BE2C (cell line): ENCODE measurements around the gene HHAT.

Experiments used
- DNase-seq: peaks from one replicate; pipeline ENCODE4 v3.0.0-alpha.2; 2020
- H3K27me3 ChIP-seq: fragments of 250-450 bp; sonication (Bioruptor Pico); 2 replicates; pipeline ENCODE4 v1.5.1; 2020; ENCODE audit warnings: mild to moderate bottlenecking
- H3K36me3 ChIP-seq: fragments of 250-450 bp; sonication (Bioruptor Pico); 2 replicates; pipeline ENCODE4 v1.5.1; 2020; ENCODE audit warnings: mild to moderate bottlenecking
- H3K4me1 ChIP-seq: fragments of 250-450 bp; sonication (Bioruptor Pico); 2 replicates; pipeline ENCODE4 v1.5.1; 2020
- H3K4me3 ChIP-seq: 2 replicates; pipeline ENCODE4 v1.5.1; 2011; ENCODE audit warnings: low read depth, low read length
- H3K9me3 ChIP-seq: fragments of 250-450 bp; sonication (Bioruptor Pico); 2 replicates; pipeline ENCODE4 v1.5.1; 2020
- TF ChIP-seq, protein P1 (sequence below): IDR thresholded peaks from 2 replicates; pipeline ENCODE4 v1.5.1; 2012; ENCODE audit warnings: mild to moderate bottlenecking, low read depth, low read length

HHAT gene

DNA sequence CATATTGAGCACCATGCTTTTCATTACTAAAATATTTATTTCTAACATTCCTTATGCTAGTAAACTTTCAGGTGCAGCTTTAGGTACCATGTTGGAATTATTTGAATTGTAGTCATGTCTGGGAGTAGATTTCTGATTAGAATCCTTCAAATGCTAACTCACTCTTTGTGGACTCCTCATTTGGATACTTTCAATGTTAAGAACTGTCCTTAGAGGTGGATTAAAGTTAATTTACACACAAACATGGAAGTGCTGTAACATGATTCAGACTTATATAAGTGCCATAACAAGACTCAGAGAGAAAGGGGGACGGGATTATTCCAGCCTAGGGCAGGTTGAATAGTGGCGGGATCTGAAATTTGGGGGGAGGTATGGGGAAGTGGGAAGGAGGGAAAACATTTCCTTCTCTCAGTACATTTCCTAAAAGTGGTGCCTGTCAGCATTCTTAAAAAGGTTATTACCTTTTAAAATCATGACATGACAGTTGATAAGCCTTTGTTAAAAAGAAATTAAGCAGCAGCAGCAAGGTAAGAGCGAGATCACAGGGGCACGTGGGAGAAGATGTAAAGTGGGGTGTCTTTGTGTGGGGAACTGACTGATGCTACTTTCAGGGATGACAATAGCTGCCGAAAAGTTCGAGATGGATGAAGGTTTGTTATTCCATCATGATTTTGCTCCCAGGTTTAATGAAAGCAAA, 44.4 kb downstream of the HHAT start:
- TF ChIP-seq, protein P1, sequence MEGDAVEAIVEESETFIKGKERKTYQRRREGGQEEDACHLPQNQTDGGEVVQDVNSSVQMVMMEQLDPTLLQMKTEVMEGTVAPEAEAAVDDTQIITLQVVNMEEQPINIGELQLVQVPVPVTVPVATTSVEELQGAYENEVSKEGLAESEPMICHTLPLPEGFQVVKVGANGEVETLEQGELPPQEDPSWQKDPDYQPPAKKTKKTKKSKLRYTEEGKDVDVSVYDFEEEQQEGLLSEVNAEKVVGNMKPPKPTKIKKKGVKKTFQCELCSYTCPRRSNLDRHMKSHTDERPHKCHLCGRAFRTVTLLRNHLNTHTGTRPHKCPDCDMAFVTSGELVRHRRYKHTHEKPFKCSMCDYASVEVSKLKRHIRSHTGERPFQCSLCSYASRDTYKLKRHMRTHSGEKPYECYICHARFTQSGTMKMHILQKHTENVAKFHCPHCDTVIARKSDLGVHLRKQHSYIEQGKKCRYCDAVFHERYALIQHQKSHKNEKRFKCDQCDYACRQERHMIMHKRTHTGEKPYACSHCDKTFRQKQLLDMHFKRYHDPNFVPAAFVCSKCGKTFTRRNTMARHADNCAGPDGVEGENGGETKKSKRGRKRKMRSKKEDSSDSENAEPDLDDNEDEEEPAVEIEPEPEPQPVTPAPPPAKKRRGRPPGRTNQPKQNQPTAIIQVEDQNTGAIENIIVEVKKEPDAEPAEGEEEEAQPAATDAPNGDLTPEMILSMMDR: no peak
- no peak for DNase-seq
- no peaks in the 10 kb centered on the region for H3K27me3 ChIP-seq
- H3K36me3 ChIP-seq: no peaks in the 10 kb centered on the region
- H3K4me1 ChIP-seq: no peaks in the 10 kb centered on the region
- no peaks in the 10 kb centered on the region for H3K9me3 ChIP-seq
- no peak overlapping the region for H3K4me3 ChIP-seq

DNA sequence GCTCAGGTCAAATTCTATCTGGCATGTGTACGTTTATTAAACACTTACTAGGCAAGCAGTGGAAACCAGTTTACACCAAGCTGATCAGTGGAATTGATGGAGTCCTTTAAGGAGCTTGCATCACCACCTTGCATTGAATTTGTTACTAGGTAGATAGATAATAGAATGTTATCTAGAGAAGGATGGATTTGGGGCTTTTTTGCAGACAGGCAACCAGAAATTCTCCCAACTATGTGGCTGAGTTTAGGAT, 44.9 kb downstream of the HHAT start:
- no peaks in the 10 kb centered on the region for H3K27me3 ChIP-seq
- H3K4me1 ChIP-seq: no peaks in the 10 kb centered on the region
- TF ChIP-seq, protein P1: no peak

DNA sequence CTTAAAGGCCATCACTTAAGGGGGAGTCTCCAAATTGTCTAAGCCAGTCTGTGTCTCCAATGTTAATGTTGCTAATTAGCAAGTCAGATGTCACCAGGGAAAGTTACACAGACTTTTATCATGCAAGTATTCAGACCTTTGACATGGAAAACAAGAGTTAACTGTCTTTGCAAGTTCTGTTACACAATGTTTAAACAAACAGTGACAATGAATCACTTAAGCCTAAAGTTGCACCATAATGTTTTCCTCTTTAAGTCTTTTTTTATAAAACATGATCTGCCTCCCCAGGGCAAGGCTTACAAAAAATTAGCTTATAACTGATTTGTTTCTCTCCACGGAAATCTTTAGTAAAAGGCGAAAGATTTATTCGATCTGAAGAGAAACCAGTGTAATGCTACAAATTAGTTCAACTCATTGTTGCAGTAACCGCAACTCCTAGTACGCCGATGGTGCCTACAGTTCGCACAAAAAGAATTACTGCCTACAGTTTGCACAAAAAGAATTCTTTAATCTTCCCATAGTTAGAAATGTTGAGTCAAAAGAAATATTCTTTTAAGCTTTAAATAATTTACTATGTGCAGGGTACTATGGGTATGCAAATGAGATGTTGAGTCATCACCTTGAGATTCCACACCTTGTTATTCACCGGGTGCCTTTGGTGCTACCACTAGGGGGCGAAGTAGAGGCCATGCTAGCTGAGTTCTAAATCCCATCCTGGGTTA, 45.3 kb downstream of the HHAT start:
- H3K36me3 ChIP-seq: no peaks in the 10 kb centered on the region
- H3K4me1 ChIP-seq: no peaks in the 10 kb centered on the region; the same call in 1 of the 2 replicates
- no peak overlapping the region for H3K4me3 ChIP-seq
- H3K27me3 ChIP-seq: no peaks in the 10 kb centered on the region
- peak; percentile 92 for DNase-seq
- TF ChIP-seq, protein P1: peak; percentile 99
- H3K9me3 ChIP-seq: no peaks in the 10 kb centered on the region

More for the DNA sequence above, 44.9 kb downstream of the HHAT start:
- DNase-seq: no peak
- no peaks in the 10 kb centered on the region for H3K36me3 ChIP-seq
- no peaks in the 10 kb centered on the region for H3K9me3 ChIP-seq
- no peak overlapping the region for H3K4me3 ChIP-seq

DNA sequence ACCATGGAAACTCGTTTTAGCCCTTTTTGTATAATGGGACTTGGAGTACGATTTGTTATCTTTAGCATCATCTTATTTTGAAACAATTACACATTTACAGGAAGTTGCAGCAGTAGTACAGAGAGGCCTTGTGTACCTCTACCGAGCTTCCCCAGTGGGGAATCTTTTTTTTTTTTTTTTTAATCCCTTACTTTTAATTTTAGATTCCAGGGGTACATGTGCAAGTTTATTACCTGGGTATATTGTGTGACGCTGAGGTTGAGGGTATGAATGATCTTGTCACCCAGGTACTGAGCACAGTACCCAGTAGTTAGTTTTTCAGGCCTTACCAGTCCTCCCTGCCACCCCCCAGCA, 45.9 kb downstream of the HHAT start:
- Histone ChIP-seq H3K4me3 (no peak overlapping the region), H3K27me3 (no peaks in the 10 kb centered on the region), H3K9me3 (no peaks in the 10 kb centered on the region), H3K36me3 (no peaks in the 10 kb centered on the region), H3K4me1 (no peaks in the 10 kb centered on the region; the same call in 1 of the 2 replicates)
- no peak for DNase-seq
- TF ChIP-seq, protein P1: no peak

DNA sequence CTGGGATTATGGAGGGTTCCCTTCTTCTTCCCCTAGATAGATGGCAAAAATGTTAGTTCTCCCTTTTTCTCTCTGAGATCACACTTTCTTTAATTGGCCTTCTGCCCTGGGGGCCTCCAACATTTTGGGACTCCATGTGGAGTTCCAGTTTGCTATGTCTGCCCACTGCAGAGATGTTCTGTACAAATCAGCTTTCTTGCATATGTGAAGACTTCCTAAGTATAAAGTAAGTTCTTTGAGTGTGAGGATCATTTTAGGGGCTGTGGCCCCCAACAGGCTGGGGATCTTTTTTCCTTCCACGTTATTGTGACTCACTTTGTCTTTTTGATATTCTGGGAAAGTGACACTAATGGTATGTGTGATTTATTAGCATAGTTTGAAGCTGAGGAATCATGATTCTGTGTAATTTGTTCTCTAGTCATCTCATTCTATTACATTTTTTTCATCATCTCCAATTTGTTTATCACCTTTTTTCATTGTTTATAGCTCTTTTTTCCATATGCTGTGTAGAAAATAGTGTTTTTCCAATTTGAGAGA, 48.2 kb downstream of the HHAT start:
- no peak for DNase-seq
- TF ChIP-seq, protein P1: no peak
- H3K9me3 ChIP-seq: no peaks in the 10 kb centered on the region
- no peaks in the 10 kb centered on the region for H3K36me3 ChIP-seq
- no peaks in the 10 kb centered on the region for H3K27me3 ChIP-seq
- H3K4me1 ChIP-seq: no peaks in the 10 kb centered on the region; the same call in 1 of the 2 replicates
- no peak overlapping the region for H3K4me3 ChIP-seq

DNA sequence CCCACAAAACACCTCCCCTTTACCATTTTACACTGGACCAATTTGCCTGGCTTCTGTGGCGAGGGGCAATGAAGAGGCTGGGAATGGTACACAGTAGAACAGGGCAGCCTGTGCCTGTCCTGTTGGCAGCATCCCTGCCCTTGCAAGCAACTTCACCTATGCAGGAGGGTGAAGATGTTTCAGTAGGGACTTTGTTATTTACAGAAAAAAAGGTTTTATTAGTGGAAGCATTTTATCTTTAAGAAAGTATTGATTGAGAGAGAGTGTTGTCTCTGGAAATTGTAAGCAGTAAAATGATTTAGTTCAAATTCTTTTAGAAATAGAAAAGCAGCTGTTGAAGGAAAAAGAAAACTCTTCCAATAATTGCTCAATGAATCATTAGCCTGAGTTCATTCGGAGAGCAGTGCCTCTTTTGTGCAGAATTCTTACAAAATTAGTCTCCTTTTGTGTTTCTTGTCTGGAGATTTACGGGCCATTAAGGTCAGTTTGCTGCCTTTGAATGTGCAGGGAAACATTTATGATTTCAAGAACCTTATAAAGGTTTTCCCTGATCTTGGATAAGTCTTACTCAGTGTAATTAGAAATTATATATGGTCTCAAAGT, 49.1 kb downstream of the HHAT start:
- H3K9me3 ChIP-seq: no peaks in the 10 kb centered on the region
- no peaks in the 10 kb centered on the region; the same call in 1 of the 2 replicates for H3K4me1 ChIP-seq
- no peak overlapping the region for H3K4me3 ChIP-seq
- no peak for DNase-seq
- H3K36me3 ChIP-seq: no peaks in the 10 kb centered on the region
- H3K27me3 ChIP-seq: no peaks in the 10 kb centered on the region
- TF ChIP-seq, protein P1: no peak
